Fibroblast of lung (primary cell): ENCODE results near the gene HIGD2B.

Experiments used
- CTCF ChIP-seq, 2 donors: IDR thresholded peaks in 1 of 2; conservative IDR thresholded peaks in 1 of 2; 1 replicate in 1 of 2; 2 replicates in 1 of 2; pipeline ENCODE4 v1.5.1; 2011 to 2012; ENCODE audit warnings: low read length in 2 of 2, control low read depth in 1 of 2, inconsistent platforms in 1 of 2, low read depth in 1 of 2, mild to moderate bottlenecking in 1 of 2
- EZH2 ChIP-seq: IDR thresholded peaks from 2 replicates; pipeline ENCODE4 v1.5.1; 2012; ENCODE audit warnings: low read length, control low read depth, mild to moderate bottlenecking; ENCODE audit errors: missing control alignments

GRCh38 chr15:72671525-72671924, 14.5 kb downstream of the HIGD2B start:
- TF ChIP-seq CTCF (conservative IDR thresholded peaks at IDR 0.05 in 1 of 2, IDR thresholded peaks at IDR 0.05 in 1 of 2; ENCODE audit: low read depth in 1 of 2, low read length in 2 of 2) (no peak), EZH2 (no peak)
